Measurements from ENCODE around the gene SNRPE.

GRCh38 chr1:203915811-203916210, 54.4 kb downstream of the SNRPE start:
- TF ChIP-seq CTCF (IDR thresholded peaks at IDR 0.05) (no peak), POLR2A (IDR thresholded peaks at IDR 0.05) (no peak)
